ENCODE results near the gene MPRIP. TPM values are rescaled to one million over a fixed set of nuclear protein-coding genes. Genes with fewer than 3 reads are reported as not detected.

The MPRIP gene
- polyA plus RNA-seq, 1 donor, result 205 TPM

GRCh38 chr17:17206124-17206912, 164.1 kb downstream of the MPRIP start, which contains the start of gene PLD6:
PLD6 (minus strand) TSS chr17:17206333; CDS start chr17:17206286, 47 bp downstream.
- DNase-seq (ENCODE audit: low read depth), result no peak

DNA sequence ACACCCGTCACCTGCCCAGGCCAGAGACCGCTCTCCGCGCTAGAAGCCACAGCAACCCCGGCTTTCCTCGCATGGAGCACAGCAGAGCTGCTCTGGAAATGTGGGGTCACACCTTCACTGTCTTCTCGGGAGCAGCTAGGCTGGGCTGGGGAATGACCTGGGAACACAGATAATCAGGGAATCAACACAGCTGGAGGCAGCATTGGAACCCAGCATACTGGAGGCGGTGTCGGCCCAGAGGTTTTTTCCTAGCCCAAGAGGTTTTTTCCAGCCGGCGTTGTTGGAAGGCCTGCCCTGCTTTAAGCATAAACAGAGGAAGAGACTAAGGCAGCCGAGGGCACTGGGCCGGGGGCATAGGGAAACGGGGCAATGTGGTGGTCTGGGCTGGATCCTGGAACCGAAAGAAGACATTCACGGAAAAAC, 164.7 kb downstream of the MPRIP start:
- DNase-seq (ENCODE audit: low read depth), result no peak

GRCh38 chr17:17207998-17208397, 165.7 kb downstream of the MPRIP start:
- no peak for DNase-seq (ENCODE audit: low read depth)

- DNase-seq (ENCODE audit: low read depth), result no peak
Measured at GRCh38 chr17:17213775-17214174, 171.5 kb downstream of the MPRIP start.

GRCh38 chr17:17214646-17215436, 172.6 kb downstream of the MPRIP start:
- DNase-seq (ENCODE audit: low read depth), result no peak

DNA sequence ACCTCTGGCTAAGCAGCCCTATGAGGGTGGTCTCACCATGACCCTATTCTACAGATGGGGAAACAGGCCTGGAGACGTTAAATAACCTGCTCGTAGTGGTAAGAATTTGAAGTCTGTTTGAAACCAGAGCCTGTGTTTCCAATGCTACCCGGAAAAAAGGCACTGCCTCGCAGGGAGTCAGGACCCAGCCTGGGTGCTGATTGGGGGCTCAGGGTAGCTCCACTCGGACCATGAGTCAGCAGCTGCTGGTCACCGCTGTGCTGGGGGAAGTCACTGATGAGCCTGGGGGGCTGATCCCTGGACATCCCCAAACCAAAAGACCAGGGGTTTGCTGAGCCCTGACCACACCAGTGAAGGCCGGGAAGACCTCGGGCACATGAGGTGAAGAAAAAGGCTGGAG, 173.3 kb downstream of the MPRIP start:
- no peak for DNase-seq (ENCODE audit: low read depth)

DNA sequence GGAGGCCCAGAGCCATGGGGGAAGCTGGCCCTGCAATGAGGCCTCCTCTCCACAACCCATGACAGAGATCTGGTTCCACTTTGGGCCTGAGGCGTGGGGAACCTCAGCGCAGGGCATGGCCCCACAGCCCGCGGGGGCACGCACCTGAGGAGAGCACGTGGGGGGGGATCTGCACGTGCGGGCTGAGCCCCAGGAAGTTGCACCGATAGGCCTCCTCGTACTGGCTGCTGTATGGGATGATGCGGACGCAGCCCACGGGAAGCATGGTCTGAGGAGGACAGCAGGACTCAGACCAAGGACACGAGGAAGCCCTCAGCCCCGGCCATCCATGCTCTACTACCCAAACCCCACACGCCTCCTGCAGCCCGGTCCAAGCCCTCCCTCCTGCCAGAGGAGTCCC, 174.0 kb downstream of the MPRIP start:
- DNase-seq (ENCODE audit: low read depth), result no peak

DNA sequence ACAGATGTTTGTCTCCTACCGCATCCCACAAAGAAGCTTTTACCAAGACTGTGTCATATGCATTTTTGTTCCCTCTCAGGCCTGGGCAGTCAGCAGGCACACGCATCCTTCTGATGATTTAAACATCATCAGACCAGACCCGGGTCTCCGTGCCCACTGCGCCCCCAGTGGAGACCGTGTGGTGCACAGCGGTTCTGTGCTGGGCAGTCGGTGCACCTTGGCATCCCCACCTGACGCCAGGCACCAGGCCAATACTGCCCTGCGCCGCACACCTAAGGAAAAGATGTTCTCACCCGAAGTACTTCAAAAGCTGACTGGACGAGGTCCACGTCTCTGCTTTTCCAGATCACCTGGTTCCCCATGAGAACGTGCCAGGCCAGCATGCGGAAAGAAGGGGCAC, 174.5 kb downstream of the MPRIP start:
- DNase-seq (ENCODE audit: low read depth), result no peak

- no peak for DNase-seq (ENCODE audit: low read depth)
Measured at GRCh38 chr17:17217995-17218394, 175.7 kb downstream of the MPRIP start.

DNA sequence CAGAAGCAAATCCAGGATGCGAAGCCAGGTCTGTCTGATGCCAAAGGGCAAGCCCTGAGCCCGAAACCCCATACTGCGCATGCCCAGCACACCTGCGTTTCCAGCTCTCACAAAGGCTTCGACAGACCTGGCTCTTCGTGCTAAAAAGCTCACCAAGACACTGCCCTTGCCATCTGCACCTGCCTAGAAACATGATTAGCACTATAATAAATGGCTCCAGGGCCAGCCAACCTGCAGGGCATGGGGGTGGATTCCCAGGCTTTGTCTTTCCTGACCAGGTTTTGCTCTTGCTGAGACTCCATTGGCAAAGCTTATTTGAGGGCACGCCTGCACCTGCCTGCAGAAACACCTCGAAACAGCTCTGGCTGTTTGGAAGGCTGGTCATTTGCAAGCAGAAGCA, 178.3 kb downstream of the MPRIP start:
- no peak for DNase-seq (ENCODE audit: low read depth)

GRCh38 chr17:17221329-17221728, 179.1 kb downstream of the MPRIP start:
- DNase-seq (ENCODE audit: low read depth), result no peak

DNA sequence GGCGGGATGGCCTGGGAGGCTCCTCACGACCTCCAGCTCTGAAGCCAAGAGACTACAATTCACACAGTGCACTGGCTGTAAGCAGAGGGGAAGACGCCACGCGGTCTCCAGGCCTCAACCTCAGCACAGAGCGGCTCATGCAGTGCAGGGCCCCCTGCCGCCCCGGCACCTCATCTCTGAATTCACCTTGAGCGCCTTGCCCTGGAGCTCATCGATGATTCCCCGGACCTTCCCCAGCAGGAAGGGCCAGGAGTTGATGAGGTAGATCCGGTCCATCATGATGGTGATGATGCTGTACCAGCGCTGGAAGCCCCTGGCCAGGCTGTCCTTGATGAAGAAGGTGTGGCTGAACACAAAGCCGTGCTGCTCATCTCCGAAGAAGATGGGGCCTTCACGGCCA, 181.5 kb downstream of the MPRIP start:
- no peak for DNase-seq (ENCODE audit: low read depth)

DNA sequence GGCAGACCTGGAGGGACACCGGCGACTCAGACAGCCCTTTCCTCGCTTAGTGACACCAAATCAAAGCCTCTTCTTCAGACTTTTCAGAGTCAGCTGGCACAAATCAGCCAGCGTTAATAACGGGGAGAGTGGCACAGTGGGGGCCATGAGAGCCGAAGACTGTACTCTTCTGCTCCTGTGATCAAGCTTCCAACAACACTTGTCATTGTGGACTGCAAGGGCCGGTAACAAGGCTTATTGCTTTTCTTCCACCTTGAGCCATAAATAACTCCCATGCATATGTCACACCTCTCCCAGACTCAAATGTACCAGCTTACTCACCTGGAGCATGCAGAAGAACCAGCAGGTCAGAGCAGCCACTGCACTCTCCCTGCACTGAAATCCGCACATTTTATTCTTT, 181.9 kb downstream of the MPRIP start:
- DNase-seq (ENCODE audit: low read depth), result no peak

DNA sequence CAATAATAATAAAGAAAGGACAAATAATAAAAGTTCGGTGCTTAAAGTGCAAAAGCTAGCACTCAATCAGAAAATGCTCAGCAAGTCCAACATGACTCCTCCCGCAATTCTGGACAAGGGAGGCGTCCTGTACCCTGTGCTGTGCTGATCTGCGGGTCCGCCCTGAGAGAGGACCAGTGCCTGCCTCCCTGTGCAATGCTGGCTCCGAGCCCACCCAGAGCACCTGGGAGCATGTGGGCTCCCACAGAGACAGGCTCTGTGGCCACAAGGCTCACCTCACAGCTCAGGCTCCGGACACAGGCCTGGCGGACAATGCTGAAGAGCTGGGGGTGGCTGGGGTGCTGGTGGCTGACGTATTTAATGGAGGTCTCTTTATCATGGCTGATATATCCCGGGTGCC, 183.6 kb downstream of the MPRIP start:
- DNase-seq (ENCODE audit: low read depth), result no peak

- no peak for DNase-seq (ENCODE audit: low read depth)
Measured at GRCh38 chr17:17226451-17227265, 184.4 kb downstream of the MPRIP start.

DNA sequence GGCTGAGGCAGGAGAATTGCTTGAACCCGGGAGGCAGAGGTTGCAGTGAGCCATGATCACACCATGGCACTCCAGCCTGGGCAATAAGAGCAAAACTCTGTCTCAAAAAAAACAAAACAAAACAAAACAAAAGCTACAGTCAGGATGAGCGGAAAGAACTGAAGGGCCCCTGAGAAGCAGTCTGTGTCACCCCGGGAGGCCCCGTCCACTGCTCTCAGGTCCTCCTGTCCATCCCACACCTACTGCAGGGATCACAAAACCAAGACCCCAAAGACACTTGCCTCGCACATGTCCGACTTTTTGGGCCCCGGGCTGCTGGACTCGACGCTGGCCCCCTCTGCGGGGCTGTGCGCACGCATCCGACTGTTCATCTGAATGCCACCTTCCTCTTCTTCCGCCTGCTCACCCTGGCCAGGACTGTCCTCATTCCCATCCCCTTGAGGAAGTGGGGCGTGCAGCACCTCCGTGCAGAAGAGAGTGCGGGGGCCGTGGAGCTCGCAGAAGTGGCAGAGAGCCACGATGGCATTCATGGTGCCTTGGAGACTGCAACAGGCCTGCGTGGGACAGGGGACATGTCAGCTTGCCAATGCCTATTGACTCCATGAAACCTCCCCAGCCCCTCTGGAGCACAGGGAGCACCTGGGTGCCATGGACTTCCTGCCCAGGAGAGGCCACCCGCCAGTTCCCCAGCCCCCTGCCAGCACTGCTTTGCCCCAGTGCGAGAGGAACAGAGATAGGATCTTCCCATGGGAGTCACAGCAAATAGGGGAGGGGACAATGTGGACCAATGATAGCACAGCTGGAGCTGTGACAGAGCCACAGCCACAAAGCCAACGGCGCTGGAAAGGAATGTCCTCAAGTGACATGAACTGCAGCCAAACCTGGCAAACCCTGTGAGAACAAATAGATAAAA, 185.6 kb downstream of the MPRIP start:
- no peak for DNase-seq (ENCODE audit: low read depth)

DNA sequence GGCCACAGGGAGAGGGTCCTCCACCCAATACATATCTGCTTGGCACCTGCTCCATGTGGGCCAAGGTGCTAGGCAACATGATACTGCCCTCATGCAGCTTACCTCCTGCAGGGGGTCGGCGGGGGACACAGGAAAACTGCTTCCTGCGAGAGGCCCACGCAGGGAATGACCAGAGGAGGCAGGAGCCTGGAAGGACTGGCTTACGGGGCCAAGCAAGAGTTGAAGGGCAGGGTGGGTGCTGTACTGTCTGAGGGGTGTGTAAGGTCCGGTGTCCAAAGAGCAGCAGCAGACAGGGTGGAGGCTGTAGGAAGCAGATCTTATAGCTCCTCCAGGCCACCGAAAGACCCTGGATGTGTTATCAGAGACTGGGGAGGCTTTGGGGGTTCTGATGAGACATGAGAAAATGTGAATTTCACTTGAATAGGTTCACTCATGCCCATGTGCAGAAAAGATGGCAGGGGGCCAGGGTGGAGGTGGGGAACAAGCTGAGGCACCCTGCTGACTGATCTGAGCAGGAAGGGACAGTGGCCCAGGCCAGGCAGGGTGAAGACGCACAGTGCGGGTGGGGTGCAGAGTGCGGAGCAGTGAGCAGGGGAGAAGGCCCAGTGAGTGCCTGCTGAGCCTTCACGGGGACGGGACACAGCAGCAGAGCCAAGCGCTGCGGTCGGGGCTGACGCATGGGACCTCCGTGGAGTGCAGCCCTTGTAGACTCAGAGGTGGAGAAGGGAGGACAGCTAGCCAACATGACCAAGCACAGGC, 186.4 kb downstream of the MPRIP start:
- no peak for DNase-seq (ENCODE audit: low read depth)

DNA sequence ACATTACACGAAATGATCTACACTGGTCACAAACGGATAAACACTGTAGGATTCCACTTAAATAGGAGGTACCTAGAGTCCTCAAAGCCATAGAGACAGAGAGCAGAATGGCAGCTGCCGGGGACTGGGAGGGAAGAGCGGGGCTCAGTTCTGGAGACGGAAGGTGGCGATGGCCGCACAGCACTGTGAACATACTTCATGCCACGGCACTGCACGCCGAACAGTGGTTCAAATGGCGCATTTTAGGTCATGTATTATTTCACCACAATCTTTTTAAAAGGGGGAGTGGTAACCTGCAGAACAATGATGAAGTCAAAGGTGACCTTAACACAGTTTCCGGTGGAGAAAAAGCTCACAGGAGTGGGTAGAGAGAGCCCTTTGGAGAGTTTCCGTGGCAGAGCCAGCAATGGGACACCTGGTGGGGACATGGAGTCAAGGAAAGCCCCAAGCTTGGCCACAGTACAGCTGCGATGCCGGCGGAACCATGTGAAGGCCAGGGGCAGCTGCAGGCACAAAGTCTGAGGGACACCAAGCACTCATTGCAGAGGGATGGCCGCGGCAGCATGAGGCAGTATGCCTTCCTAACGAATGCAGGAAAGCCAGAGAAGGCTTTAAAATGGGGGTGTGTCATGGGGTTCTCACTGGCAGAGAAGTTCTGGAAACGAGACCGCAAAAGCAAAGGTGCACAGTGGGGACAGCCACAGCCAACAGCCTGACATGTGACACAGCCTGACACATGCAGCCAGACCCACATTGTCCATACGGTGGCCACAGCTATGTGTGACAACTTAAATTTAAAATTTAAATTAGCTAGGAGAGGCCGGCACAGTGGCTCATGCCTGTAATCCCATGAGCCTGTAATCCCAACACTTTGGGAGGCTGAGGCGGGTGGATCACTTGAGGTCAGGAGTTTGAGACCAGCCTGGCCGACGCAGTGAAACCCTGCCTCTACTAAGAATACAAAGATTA, 187.4 kb downstream of the MPRIP start:
- DNase-seq (ENCODE audit: low read depth), result no peak

Data from forelimb muscle (tissue), 1 donor.